GM23338 (cell line): ENCODE results near the gene NOTCH1. TPM values are rescaled to one million over a fixed set of nuclear protein-coding genes. Genes with fewer than 3 reads are reported as not detected.

ENCODE experiments used
- ATAC-seq: fragments of 200-7000 bp; cut with Tn5 transposase; 3 replicates; pipeline ENCODE4 v1.9.1; 2020
- DNase-seq: peaks from one replicate; pipeline ENCODE4 v3.0.0-alpha.2; 2015; ENCODE audit warnings: low spot score
- H2AFZ ChIP-seq: fragments of 200-600 bp; sonication (generic); 2 replicates; pipeline ENCODE4 v1.8.0; 2016; ENCODE audit warnings: antibody characterized with exemption, mild to moderate bottlenecking, moderate library complexity
- H3F3A ChIP-seq: fragments of 200-600 bp; sonication (generic); replicated peaks from 2 replicates; pipeline ENCODE4 v1.8.0; 2017; ENCODE audit warnings: antibody characterized with exemption, mixed run types, low read depth
- H3K27ac ChIP-seq: fragments of 200-600 bp; sonication (generic); 2 replicates; pipeline ENCODE4 v1.6.1; 2016; ENCODE audit warnings: low read depth
- H3K27me3 ChIP-seq: fragments of 200-600 bp; sonication (generic); 2 replicates; pipeline ENCODE4 v1.8.0; 2016; ENCODE audit warnings: mild to moderate bottlenecking, mixed run types, moderate library complexity; ENCODE audit not compliant: insufficient read depth
- H3K36me3 ChIP-seq: fragments of 200-600 bp; sonication (generic); 2 replicates; pipeline ENCODE4 v1.8.0; 2016; ENCODE audit warnings: mild to moderate bottlenecking; ENCODE audit not compliant: insufficient read depth
- H3K4me1 ChIP-seq: fragments of 200-600 bp; sonication (generic); 2 replicates; pipeline ENCODE4 v1.8.0; 2016; ENCODE audit warnings: mild to moderate bottlenecking, moderate library complexity; ENCODE audit not compliant: insufficient read depth
- H3K4me2 ChIP-seq: fragments of 200-600 bp; sonication (generic); 2 replicates; pipeline ENCODE4 v1.7.1; 2017; ENCODE audit warnings: mixed run types
- H3K4me3 ChIP-seq: fragments of 200-600 bp; sonication (generic); 2 replicates; pipeline ENCODE4 v1.6.1; 2016; ENCODE audit warnings: mixed run types
- H3K79me2 ChIP-seq: fragments of 200-600 bp; sonication (generic); replicated peaks from 2 replicates; pipeline ENCODE4 v1.8.0; 2017; ENCODE audit warnings: mild to moderate bottlenecking; ENCODE audit not compliant: insufficient read depth
- H3K9me2 ChIP-seq: fragments of 200-600 bp; sonication (generic); 2 replicates; pipeline ENCODE4 v1.8.0; 2017; ENCODE audit not compliant: insufficient read depth
- H4K20me1 ChIP-seq: fragments of 200-600 bp; sonication (generic); replicated peaks from 2 replicates; pipeline ENCODE4 v1.8.0; 2017; ENCODE audit warnings: mild to moderate bottlenecking; ENCODE audit not compliant: insufficient read depth
- H3K27ac Mint-ChIP-seq: 2 replicates; pipeline ENCODE4 v1.8.0; 2020; ENCODE audit warnings: inconsistent platforms, mild to moderate bottlenecking, moderate library complexity, mixed read lengths
- H3K27me3 Mint-ChIP-seq: 3 replicates; pipeline ENCODE4 v1.8.0; 2022; ENCODE audit warnings: low read depth, mild to moderate bottlenecking, moderate library complexity, mixed read lengths, inconsistent platforms; ENCODE audit not compliant: insufficient read depth, poor library complexity
- H3K36me3 Mint-ChIP-seq: 3 replicates; pipeline ENCODE4 v1.8.0; 2021; ENCODE audit warnings: low read depth, mild to moderate bottlenecking, inconsistent platforms, moderate library complexity, mixed read lengths
- H3K4me1 Mint-ChIP-seq: 3 replicates; pipeline ENCODE4 v1.8.0; 2020; ENCODE audit warnings: mild to moderate bottlenecking, inconsistent platforms, mixed read lengths
- H3K4me3 Mint-ChIP-seq: 3 replicates; pipeline ENCODE4 v1.8.0; 2021; ENCODE audit warnings: moderate library complexity, mild to moderate bottlenecking, inconsistent platforms, mixed read lengths
- H3K9me3 Mint-ChIP-seq: 3 replicates; pipeline ENCODE4 v1.8.0; 2020; ENCODE audit warnings: moderate library complexity, mild to moderate bottlenecking, inconsistent platforms, mixed read lengths
- CREB1 ChIP-seq: fragments of 250-450 bp; sonication (Bioruptor Pico); IDR thresholded peaks from 2 replicates; pipeline ENCODE4 v1.5.0; 2020; ENCODE audit warnings: low read depth, mild to moderate bottlenecking, moderate library complexity
- EZH2 ChIP-seq: fragments of 200-600 bp; sonication (generic); IDR thresholded peaks from one replicate; pipeline ENCODE4 v1.8.0; 2017; ENCODE audit warnings: antibody characterized with exemption, mild to moderate bottlenecking, low read depth; ENCODE audit not compliant: unreplicated experiment
- EZH2phosphoT487 ChIP-seq: fragments of 200-600 bp; sonication (generic); IDR thresholded peaks from one replicate; pipeline ENCODE4 v1.8.1; 2018; ENCODE audit warnings: antibody characterized with exemption; ENCODE audit not compliant: unreplicated experiment
- NANOG ChIP-seq: IDR thresholded peaks from 2 replicates; pipeline ENCODE4 v1.6.1; 2016; ENCODE audit warnings: antibody characterized with exemption, borderline replicate concordance
- POLR2AphosphoS5 ChIP-seq: IDR thresholded peaks from 2 replicates; pipeline ENCODE4 v1.6.1; 2016; ENCODE audit warnings: antibody characterized with exemption, low read depth
- STAT1 ChIP-seq: IDR thresholded peaks from one replicate; pipeline ENCODE4 v1.6.1; 2016; ENCODE audit warnings: antibody characterized with exemption; ENCODE audit not compliant: unreplicated experiment
- polyA plus RNA-seq: library from polyadenylated mRNA; unstranded; fragments of >200 nt; fragmentation: Nextera tagmentation; extraction: Ambion mirVana; gene quantifications from 2 replicates; pipeline ENCODE4 v1.2.1, GENCODE V29; 2016
- total RNA-seq: library from RNA; depleted of rRNA; stranded (reverse); fragments of >200 nt; shearing (Covaris generic); gene quantifications from 2 replicates; pipeline ENCODE4 v1.2.3, GENCODE V29; 2014
- TF ChIP-seq, protein P1 (sequence below), 2 experiments: fragments of 200-600 bp in 1 of 2; sonication (generic) in 1 of 2; conservative IDR thresholded peaks; 2 replicates each; pipeline versions ENCODE4 v1.5.1 to v1.6.1; 2016 to 2017; ENCODE audit warnings: antibody characterized with exemption in 2 of 2, low read depth in 2 of 2, mild to moderate bottlenecking in 2 of 2, moderate library complexity in 1 of 2
- TF ChIP-seq, protein P2 (sequence below): IDR thresholded peaks from 2 replicates; pipeline ENCODE4 v1.6.1; 2016; ENCODE audit warnings: antibody characterized with exemption
- TF ChIP-seq, protein P3 (sequence below): IDR thresholded peaks from one replicate; pipeline ENCODE4 v1.6.1; 2018; ENCODE audit warnings: antibody characterized with exemption; ENCODE audit not compliant: unreplicated experiment

NOTCH1 gene
- total and polyA plus RNA-seq, 2 experiments from 2014 or later, result 9.9 to 97.2 TPM

DNA sequence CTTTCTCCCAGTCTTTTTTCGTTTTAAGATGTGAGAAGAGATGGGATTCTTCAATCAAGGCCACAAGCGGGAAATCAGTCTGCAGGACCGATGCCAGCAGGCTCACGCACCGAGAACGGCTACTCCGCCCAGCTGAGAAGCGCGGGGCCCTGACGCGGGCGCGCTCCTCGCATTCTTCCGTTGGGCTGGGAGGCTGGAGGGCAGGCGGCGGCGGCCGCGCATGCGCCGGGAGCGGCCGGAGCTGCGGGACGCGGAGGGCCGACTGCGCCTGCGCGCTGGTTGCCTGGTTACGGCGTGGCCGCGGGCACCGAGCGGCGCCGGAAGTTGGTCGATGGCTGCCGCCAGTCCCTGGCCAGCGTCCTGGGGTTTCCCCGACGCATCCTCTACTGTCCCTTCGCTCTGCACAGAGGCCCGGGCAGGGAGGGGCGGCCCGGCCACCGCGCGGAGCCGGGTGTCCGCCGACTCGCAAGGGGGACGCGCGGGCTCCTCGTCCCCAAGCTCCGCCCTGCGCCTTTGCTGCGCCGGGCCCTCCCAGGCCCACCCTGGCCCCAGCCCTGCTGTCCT, 62.2 kb downstream of the NOTCH1 start (continued):
- TF ChIP-seq STAT1 (no peak), POLR2AphosphoS5 (peak; percentile 67)
- TF ChIP-seq, protein P1, sequence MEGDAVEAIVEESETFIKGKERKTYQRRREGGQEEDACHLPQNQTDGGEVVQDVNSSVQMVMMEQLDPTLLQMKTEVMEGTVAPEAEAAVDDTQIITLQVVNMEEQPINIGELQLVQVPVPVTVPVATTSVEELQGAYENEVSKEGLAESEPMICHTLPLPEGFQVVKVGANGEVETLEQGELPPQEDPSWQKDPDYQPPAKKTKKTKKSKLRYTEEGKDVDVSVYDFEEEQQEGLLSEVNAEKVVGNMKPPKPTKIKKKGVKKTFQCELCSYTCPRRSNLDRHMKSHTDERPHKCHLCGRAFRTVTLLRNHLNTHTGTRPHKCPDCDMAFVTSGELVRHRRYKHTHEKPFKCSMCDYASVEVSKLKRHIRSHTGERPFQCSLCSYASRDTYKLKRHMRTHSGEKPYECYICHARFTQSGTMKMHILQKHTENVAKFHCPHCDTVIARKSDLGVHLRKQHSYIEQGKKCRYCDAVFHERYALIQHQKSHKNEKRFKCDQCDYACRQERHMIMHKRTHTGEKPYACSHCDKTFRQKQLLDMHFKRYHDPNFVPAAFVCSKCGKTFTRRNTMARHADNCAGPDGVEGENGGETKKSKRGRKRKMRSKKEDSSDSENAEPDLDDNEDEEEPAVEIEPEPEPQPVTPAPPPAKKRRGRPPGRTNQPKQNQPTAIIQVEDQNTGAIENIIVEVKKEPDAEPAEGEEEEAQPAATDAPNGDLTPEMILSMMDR (conservative IDR thresholded peaks at IDR 0.05; ENCODE audit: low read depth in 2 of 2), result no peak

DNA sequence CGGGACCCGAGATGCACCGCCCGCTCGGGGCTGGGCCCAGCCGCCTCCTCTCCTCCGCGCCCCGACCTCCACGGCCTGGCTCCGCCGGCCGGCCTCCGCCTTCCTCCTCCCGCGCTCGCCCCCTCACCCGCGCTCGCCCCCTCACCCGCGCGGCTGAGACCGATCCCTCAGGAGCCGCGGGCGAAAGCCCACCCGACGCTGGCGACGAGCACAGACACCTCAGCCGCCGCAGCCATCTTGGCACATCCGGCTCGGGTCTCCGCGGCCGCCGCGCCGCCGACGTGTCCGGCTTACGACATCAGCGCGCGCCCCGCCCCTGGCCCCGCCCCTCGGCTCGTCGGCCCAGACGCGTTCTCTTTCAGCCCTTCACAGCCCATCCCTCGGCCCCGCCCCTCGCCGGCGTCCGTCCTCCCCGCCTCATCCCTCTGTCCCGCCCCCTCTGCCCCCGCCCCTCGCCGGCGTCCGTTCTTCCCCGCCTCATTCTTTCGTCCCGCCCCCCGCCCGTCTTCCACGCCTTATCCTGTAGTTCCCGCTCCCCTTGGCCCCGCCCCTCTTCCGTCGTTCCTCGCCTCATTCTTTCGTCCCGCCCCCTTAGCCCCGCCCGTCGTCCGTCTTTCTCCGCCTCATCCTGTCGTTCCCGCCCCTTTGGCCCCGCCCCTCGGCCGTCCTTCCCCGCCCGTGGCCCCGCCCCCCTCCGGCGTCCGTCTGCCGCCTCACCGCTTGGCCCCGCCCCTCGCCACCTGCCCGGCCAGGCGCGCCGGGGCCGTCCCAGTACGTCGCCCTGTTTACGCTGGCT, 62.9 kb downstream of the NOTCH1 start, which contains the start of gene SEC16A:
Gene SEC16A (minus strand): TSS at position 248 of the 796 bp plus-strand sequence. CDS start 5,425 bp downstream, outside the sequence.
- Histone ChIP-seq H4K20me1 (peaks cover 25% of the 10 kb centered on the region), H3K36me3 (no peaks in the 10 kb centered on the region; the same call in 1 of the 2 replicates), H3K4me1 (peaks cover 9% of the 10 kb centered on the region), H3K27ac (peak within 1 kb of the TSS; percentile 100), H3F3A (0 out of 2 replicates have a peak, but pooled peaks cover 13% of the 10 kb centered on the region), H3K4me3 (peak within 1 kb of the TSS; percentile 88), H3K27me3 (no peaks in the 10 kb centered on the region), H3K79me2 (peaks cover 48% of the 10 kb centered on the region), H3K9me2 (no peaks in the 10 kb centered on the region), H3K4me2 (peak within 1 kb of the TSS; percentile 94), H2AFZ (peak within 1 kb of the TSS; percentile 75; the same call in 1 of the 2 replicates)
- Mint-ChIP-seq H3K27me3 (peaks cover 18% of the 10 kb centered on the region), H3K9me3 (no peaks in the 10 kb centered on the region), H3K36me3 (peaks cover 11% of the 10 kb centered on the region), H3K4me3 (peak within 1 kb of the TSS; percentile 90), H3K4me1 (peaks cover 13% of the 10 kb centered on the region), H3K27ac (peak within 1 kb of the TSS; percentile 97)
- peak; percentile 99 for DNase-seq
- TF ChIP-seq NANOG (no peak), CREB1 (CRISPR knock-in tag) (peak; percentile 98), STAT1 (no peak), EZH2 (no peak), EZH2phosphoT487 (no peak), POLR2AphosphoS5 (peak; percentile 87)
- TF ChIP-seq, protein P2, sequence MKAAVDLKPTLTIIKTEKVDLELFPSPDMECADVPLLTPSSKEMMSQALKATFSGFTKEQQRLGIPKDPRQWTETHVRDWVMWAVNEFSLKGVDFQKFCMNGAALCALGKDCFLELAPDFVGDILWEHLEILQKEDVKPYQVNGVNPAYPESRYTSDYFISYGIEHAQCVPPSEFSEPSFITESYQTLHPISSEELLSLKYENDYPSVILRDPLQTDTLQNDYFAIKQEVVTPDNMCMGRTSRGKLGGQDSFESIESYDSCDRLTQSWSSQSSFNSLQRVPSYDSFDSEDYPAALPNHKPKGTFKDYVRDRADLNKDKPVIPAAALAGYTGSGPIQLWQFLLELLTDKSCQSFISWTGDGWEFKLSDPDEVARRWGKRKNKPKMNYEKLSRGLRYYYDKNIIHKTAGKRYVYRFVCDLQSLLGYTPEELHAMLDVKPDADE, result 0 out of 2 replicates have a peak, but pooled peaks have one; percentile 43
- TF ChIP-seq, protein P1 (conservative IDR thresholded peaks at IDR 0.05; ENCODE audit: low read depth in 2 of 2), result no peak
- TF ChIP-seq, protein P3, sequence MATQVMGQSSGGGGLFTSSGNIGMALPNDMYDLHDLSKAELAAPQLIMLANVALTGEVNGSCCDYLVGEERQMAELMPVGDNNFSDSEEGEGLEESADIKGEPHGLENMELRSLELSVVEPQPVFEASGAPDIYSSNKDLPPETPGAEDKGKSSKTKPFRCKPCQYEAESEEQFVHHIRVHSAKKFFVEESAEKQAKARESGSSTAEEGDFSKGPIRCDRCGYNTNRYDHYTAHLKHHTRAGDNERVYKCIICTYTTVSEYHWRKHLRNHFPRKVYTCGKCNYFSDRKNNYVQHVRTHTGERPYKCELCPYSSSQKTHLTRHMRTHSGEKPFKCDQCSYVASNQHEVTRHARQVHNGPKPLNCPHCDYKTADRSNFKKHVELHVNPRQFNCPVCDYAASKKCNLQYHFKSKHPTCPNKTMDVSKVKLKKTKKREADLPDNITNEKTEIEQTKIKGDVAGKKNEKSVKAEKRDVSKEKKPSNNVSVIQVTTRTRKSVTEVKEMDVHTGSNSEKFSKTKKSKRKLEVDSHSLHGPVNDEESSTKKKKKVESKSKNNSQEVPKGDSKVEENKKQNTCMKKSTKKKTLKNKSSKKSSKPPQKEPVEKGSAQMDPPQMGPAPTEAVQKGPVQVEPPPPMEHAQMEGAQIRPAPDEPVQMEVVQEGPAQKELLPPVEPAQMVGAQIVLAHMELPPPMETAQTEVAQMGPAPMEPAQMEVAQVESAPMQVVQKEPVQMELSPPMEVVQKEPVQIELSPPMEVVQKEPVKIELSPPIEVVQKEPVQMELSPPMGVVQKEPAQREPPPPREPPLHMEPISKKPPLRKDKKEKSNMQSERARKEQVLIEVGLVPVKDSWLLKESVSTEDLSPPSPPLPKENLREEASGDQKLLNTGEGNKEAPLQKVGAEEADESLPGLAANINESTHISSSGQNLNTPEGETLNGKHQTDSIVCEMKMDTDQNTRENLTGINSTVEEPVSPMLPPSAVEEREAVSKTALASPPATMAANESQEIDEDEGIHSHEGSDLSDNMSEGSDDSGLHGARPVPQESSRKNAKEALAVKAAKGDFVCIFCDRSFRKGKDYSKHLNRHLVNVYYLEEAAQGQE, result no peak
- peak; percentile 64 for ATAC-seq
